GM21528 (cell line): Measurements from ENCODE around the gene MST1R.
"Not testable (repeated sequence)": the region's sequence is repeated elsewhere in the genome, so short reads cannot be mapped to it uniquely, and the experiment has no call there.

Experiments
- ATAC-seq: cut with Tn5 transposase; IDR thresholded peaks from one replicate; pipeline ENCODE4 v1.9.1; 2021; ENCODE audit warnings: mild to moderate bottlenecking, moderate library complexity; ENCODE audit not compliant: unreplicated experiment, low FRiP score

Gene MST1R

GRCh38 chr3:49912881-49913281 is 9.2 kb upstream of the MST1R start:
- no peak for ATAC-seq

GRCh38 chr3:49911611-49912010 is 7.9 kb upstream of the MST1R start:
- ATAC-seq: no peak

- no peak for ATAC-seq
Measured at GRCh38 chr3:49911124-49911420, 7.4 kb upstream of the MST1R start.

GRCh38 chr3:49910409-49911123 is 6.9 kb upstream of the MST1R start:
- ATAC-seq: no peak

- no peak for ATAC-seq
Measured at GRCh38 chr3:49908373-49909199, 4.9 kb upstream of the MST1R start.

GRCh38 chr3:49906073-49906743 is 2.5 kb upstream of the MST1R start:
- ATAC-seq: no peak

- not testable (repeated sequence) for ATAC-seq
Measured at GRCh38 chr3:49904448-49904847, 775 bp upstream of the MST1R start.

- no peak for ATAC-seq
Measured at GRCh38 chr3:49902511-49903345, 945 bp downstream of the MST1R start.

GRCh38 chr3:49901366-49902339 is 2.0 kb downstream of the MST1R start:
- ATAC-seq: no peak

GRCh38 chr3:49900491-49901153 is 3.1 kb downstream of the MST1R start:
- no peak for ATAC-seq

GRCh38 chr3:49899815-49900214 is 3.9 kb downstream of the MST1R start:
- ATAC-seq: no peak

- ATAC-seq: no peak
Measured at GRCh38 chr3:49898991-49899390, 4.7 kb downstream of the MST1R start.

GRCh38 chr3:49896345-49896744 is 7.3 kb downstream of the MST1R start:
- ATAC-seq: no peak

GRCh38 chr3:49895791-49896190 is 7.9 kb downstream of the MST1R start:
- ATAC-seq: no peak

- no peak for ATAC-seq
Measured at GRCh38 chr3:49889296-49889695, 14.4 kb downstream of the MST1R start.

GRCh38 chr3:49886922-49887265 is 16.8 kb downstream of the MST1R start:
- no peak for ATAC-seq

GRCh38 chr3:49883998-49884397 is 19.7 kb downstream of the MST1R start:
- ATAC-seq: no peak

- no peak for ATAC-seq
Measured at GRCh38 chr3:49882166-49882565, 21.5 kb downstream of the MST1R start.
